ENCODE results near the gene MFRP.
A peak's percentile ranks its signal among the peaks of the same experiment; 100 is the strongest.

Gene MFRP

DNA sequence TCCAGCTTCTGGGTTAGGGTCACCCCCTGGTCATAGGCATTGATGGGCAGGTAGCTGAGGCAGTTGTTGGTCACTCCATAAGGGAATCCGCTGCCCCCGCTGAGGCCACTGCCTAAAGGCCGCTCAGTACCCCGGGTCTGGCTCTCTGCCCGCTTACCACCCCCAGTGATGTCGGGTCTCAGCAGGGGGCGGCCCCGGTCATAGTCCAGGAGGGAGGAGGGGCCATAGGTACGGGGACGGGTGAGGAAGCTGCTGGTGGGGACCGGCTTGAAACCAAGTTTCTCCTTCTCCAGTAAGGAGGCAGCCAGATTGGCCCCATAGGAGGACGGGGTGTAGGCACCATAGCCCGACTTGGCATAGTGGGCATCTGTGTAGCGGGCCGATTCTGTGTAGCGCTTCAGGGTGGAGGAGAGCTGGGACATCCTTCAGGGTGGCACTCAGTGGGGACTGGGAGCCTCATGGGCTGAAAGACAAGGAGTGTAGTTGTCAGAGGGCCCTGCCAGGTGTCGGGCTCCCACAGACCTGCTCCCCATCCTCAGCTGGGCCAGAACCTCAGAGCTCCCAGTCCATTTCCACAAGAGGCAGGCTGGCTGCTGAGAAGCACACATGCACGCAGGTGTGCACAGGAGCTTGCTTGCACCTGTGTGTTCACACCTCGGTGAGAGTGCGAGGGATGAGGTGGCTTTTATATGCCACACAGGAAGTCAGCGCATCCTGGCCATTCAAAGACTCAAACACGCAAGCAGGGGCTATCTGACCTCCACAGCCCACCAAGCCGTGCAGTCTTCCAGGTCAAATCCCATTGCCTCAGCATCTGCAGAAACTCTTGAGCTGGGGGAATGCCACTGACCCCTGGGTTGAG, 26.8 kb upstream of the MFRP start:
- no peak for DNase-seq (ENCODE audit: low read depth in 1 of 2, low spot score in 1 of 2)

- no peak for DNase-seq (ENCODE audit: low read depth in 1 of 2, low spot score in 1 of 2)
These were observed 26.0 kb upstream of the MFRP start for GRCh38 chr11:119372260-119373058.

DNA sequence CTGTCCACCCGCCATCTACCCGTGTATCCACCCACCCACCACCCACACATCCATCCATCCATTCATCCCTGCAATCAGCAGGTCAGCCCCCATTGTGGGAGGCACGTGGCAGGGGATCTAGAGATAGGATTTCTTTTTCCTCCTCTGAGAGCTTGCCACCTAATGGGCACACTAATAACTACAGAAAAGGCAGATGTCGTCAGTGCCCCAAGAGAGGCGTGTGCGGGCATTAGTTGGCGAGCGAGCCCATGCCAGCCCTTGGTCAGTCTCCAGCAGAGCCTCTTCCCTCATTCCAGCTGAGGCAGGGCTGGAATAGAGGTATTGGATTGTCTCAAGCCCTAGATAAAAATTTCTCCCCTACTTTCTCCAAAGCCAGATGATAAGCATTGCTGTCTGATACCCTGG, 25.3 kb upstream of the MFRP start:
- no peak for DNase-seq (ENCODE audit: low read depth in 1 of 2, low spot score in 1 of 2)

- no peak for DNase-seq (ENCODE audit: low read depth in 1 of 2, low spot score in 1 of 2)
These were observed 24.6 kb upstream of the MFRP start for GRCh38 chr11:119371067-119371601.

DNA sequence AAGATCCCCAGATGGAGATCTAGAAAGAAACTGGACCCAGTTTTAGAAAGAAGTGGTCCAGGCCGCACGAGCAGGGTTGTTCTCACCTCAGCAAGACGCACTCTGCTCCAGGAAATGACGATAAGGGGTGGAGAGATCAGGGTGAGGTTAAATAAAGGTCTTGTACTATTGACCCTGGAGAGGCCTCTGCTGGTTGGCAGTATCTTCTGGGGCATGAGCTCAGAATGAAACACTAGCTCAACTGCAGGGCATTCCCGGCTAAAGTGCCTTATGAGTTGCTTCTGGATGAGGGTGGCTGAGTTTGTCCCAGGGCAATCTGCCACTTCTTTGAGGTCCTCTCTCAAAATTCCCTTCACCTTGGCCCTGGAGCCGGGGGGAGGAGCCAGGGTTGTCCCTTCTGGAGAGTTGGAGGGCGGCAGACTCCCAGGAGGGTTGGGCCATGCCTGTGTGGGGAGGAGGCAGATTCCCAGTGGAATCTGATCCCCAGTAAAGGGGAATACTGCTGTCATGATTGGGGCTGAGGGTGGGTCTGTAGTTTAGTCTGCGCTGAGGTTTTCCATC, 24.1 kb upstream of the MFRP start:
- DNase-seq (ENCODE audit: low read depth in 1 of 2, low spot score in 1 of 2) = no peak

GRCh38 chr11:119369132-119369925, 22.8 kb upstream of the MFRP start:
- no peak for DNase-seq (ENCODE audit: low read depth in 1 of 2, low spot score in 1 of 2)

- no peak for DNase-seq (ENCODE audit: low read depth in 1 of 2, low spot score in 1 of 2)
These were observed 21.9 kb upstream of the MFRP start for GRCh38 chr11:119368121-119369034.

- DNase-seq (ENCODE audit: low read depth in 1 of 2, low spot score in 1 of 2) = no peak
These were observed 21.2 kb upstream of the MFRP start for GRCh38 chr11:119367661-119368120.

DNA sequence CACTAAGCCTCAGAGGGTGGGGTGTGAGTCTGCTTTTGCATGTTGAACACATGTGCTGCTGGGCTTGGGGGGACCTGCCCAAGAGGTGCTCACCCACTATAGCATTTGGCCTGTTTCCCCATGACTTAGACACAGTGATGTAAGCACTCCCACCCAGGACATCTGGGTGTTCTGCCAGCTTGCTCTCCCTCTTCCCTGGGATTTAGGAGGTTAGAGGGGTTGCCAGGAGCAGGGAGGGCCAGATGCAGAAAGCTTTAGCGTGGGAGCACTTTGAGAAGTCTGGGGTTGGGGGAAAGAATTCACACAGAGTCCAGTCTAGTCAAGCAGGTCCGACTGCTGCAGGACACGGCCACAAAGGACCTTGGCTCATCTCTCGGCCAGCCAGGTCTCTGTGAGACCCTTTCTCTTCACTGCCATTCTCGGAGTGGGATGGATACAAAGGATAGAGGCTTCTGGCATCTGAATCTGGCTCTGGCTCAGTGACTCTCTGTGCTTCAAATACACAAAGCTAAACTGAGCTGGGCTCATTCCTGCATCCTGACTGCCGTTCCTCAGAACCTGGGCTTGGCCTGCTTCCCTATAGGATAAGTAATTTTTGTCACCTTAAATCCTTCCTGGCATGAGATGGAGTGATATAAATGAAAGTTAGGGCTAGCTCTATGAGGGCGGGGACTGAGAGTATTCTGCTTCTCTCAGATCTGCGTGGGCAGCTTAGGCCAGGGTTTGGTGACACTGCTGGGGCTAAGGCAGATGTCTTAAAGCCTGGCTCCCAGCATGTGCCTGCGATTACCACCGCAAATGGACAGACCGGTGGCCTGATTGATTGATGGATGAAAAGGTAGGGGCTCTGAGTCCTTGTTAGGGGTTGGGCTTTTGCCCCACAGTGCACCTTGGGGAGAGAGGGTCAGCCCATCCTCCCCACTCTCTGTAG, 20.4 kb upstream of the MFRP start:
- no peak for DNase-seq (ENCODE audit: low read depth in 1 of 2, low spot score in 1 of 2)

DNA sequence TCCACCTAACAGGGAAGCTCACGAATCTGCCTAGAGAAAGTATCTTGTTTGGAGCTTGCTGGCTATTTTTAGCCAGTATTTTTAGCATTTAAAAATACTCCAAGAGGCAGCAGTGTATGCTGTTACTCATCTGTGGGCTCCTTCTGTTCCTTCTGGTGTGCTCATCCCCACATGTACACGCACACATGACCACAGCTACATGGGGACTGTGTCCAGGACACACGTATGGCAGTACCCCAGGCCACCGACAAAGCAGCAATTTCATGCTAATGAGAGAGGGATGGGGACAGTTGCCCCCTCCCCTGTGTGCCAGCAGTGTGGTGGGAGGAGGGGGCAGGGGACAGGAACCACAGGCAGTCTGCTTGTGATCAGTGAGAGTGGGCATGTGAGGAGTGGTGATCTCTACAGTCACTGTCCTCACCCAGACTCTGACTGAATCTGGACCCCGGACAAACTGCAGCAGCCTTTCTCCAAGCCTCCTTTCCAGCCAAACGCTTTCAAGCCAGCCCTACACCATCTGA, 18.6 kb upstream of the MFRP start:
- no peak for DNase-seq (ENCODE audit: low read depth in 1 of 2, low spot score in 1 of 2)

DNA sequence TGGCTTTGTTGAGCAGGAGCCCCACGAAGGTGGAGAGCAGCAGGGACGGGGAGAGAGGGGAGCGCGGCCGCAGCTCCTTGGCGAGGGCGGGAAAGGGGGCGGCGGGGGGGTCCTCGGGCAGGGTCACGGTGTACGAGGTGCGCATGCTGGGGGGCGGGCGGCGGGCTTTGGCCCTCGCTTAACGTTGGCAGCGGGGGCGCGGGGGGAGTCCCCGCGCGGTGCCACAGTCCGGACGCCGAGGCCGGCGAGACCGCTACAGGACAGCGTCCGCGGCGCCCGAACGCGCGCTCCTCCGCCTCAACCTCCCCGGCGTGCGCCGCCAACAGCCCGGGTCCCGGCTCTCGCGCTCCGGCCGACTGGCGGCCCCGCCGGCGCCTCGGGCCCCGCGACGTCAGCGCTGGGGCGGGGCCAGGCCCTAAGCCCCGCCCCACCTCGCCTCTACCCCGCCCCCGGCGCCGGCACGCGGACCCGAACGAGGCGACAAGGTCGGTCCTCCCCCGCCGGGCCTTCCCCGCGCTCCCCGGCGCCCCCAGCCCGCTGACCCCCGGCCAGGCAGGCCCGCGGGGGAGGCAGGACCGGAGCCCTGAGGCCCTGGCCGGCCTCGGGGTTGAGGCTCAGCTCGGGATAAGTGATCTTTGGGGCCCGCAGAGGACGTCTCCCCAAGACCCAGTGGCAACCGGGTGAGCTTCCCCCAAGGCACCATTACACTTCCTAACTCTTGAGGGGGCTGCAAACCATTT, 17.5 kb upstream of the MFRP start:
- peak; percentile 25 to 56 for DNase-seq (ENCODE audit: low read depth in 1 of 2, low spot score in 1 of 2)

DNA sequence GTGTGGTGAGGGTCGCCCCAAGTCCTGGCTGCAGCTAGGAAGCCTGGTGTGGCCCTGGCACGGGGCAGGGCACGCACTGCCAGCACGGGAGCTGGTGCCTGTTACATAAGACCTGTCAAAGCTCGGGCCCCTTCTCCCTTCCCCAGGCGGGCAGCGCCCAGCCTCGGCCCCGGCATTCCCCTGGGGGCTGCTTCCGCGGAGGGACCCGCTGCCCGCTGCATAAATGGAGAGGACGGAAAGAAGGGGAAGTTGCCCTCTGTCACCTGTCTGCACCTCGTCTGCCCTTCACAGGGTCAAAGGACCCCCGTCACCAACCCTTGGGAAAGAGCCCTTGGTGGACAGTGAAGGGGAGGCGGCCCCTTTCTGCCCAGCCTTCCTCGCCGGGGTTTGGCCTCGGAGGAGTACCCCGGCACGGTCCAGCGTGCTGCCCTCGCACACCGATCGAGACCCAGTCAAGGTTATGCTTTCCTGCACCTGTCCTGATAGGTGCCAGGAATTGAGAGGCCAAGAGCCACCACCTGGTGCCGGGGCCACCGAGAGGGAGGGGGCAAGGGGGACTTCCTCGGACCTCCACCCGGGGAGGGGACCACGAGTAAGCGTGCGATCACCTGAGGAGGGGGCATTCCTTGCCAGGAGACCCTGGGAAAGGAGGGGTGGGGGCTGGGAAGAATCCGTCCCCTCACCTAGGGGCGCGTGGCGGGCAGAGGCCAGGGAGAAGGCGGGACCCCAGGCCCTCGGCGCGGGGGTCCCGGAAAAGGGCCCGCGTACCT, 16.8 kb upstream of the MFRP start:
- no peak for DNase-seq (ENCODE audit: low read depth in 1 of 2, low spot score in 1 of 2)

DNA sequence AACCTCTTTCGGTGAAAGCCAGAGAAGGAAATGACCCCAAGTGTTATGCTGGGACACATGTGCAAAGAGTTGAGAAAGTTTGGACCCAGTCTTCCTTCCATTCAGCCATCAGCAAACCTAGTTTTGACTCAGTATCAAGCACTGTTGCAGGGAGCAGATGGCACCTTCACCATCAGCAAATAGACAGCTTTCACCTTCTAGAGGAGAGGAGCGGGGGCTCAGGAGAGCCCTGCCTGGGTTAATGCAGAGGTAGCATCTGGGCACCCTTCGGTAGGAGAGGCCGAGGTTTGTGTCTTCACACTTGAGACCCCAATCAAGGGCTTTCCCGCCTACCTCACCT, 16.2 kb upstream of the MFRP start:
- no peak for DNase-seq (ENCODE audit: low read depth in 1 of 2, low spot score in 1 of 2)

DNA sequence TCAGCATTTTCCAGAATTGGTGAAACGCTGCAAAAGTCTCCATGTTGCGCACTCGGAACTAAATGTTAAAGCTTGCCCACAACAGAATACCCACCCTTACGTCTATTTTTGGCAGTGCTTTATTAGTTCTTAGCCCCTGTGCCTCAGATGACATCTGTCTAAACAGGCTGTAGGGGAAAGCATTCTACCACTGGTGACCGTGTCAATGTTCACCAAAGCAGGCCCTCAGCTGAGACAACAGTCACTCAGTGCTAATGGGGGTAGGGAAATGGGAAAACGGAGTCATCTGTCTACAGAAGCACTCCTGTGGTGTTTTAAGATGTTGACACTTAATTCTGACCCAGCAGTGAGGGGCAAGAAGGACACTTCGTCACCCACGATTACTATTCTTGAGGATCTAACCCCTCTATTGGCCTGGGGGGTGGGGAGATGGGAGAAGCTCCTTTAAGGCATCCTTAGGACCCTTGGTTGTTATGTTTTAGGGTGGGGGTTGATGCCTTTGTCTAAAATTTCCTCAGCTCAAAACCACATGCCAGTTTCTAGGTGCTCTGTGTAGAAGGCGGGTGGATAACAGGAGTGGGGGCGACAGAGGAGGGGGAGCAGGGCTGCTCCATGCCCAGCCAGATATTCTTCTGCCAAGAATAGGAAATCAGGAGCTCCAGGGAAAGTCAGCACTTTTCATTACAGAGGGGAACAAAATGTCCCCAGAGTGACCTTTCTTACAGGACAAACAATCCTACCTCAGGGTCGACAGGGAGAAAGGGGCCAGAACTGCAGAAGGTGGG, 15.6 kb upstream of the MFRP start:
- DNase-seq (ENCODE audit: low read depth in 1 of 2, low spot score in 1 of 2) = no peak

DNA sequence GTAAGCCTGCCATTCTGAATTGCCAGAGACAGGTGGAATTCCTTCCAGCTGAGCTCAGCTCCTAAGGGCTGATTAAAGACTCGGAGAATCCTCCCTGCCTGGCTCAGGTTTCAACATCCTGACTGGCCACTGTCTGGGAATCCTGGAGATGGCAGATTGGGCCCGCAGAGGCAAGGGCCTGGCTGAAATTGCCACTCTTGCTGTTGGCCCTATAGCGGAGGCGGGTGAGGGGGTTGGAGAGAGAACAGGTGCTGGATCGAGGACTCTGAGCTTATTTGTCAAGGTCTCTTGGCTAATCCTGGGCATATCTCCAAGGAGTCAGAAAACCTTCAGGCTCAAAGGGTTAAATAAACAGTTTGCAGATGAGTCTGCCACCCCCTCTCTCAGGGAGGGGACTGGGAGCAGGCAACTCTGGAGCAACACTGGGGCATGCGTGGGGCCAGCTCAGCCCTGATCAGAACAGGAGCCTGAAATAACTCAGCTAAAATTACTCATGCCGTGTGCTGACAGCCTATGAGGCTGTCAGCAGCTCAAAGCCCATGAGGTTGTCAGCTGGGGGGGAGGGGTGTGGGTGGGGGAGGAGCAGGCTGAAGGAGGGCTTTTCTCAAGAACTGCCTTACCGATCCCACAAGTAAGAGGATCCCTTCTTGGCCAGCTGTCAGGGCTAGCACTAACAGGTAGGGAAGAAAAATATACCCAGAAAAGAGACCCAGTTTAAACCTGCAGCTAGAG, 14.7 kb upstream of the MFRP start:
- no peak for DNase-seq (ENCODE audit: low read depth in 1 of 2, low spot score in 1 of 2)
